HUDEP-2 (cell line): Measurements from ENCODE around the gene ANKS1B.

Source experiments
- DNase-seq, 76 experiments: peaks; one replicate each; lab custom pipeline; 2025; ENCODE audit not compliant: unreplicated experiment in 76 of 76; lab: John Stamatoyannopoulos, UW

ANKS1B gene

GRCh38 chr12:99493197-99493596 lies 491.5 kb downstream of the ANKS1B start:
- DNase-seq = no peak

GRCh38 chr12:99486277-99486676 lies 498.5 kb downstream of the ANKS1B start:
- DNase-seq = no peak

- DNase-seq = no peak
Measured at GRCh38 chr12:99479149-99479548, 505.6 kb downstream of the ANKS1B start.

- DNase-seq = no peak
Measured at GRCh38 chr12:99476956-99477355, 507.8 kb downstream of the ANKS1B start.

GRCh38 chr12:99455350-99456035 lies 529.2 kb downstream of the ANKS1B start:
- no peak for DNase-seq

- DNase-seq = no peak
Measured at GRCh38 chr12:99454539-99455172, 530.1 kb downstream of the ANKS1B start.

GRCh38 chr12:99453836-99454538 lies 530.7 kb downstream of the ANKS1B start:
- no peak for DNase-seq

GRCh38 chr12:99450036-99450630 lies 534.6 kb downstream of the ANKS1B start:
- DNase-seq = no peak

GRCh38 chr12:99444859-99445316 lies 539.8 kb downstream of the ANKS1B start:
- DNase-seq = no peak

GRCh38 chr12:99442758-99443157 lies 542.0 kb downstream of the ANKS1B start:
- DNase-seq = no peak

- no peak for DNase-seq
Measured at GRCh38 chr12:99439399-99439798, 545.3 kb downstream of the ANKS1B start.

- DNase-seq = no peak
Measured at GRCh38 chr12:99436584-99436983, 548.2 kb downstream of the ANKS1B start.

GRCh38 chr12:99435095-99435791 lies 549.5 kb downstream of the ANKS1B start:
- no peak for DNase-seq

GRCh38 chr12:99433155-99433554 lies 551.6 kb downstream of the ANKS1B start:
- no peak for DNase-seq

- DNase-seq = no peak
Measured at GRCh38 chr12:99431203-99431602, 553.5 kb downstream of the ANKS1B start.

GRCh38 chr12:99427104-99427503 lies 557.6 kb downstream of the ANKS1B start:
- DNase-seq = no peak

GRCh38 chr12:99418379-99418778 lies 566.4 kb downstream of the ANKS1B start:
- no peak for DNase-seq

GRCh38 chr12:99413751-99414150 lies 571.0 kb downstream of the ANKS1B start:
- DNase-seq = no peak

- no peak for DNase-seq
Measured at GRCh38 chr12:99393763-99394162, 591.0 kb downstream of the ANKS1B start.

GRCh38 chr12:99392091-99392850 lies 592.5 kb downstream of the ANKS1B start:
- no peak for DNase-seq
